ENCODE measurements around the gene PKHD1. TPM values are rescaled to one million over a fixed set of nuclear protein-coding genes. Genes with fewer than 3 reads are reported as not detected.

Gene PKHD1
- total RNA-seq, 1 donor from 2014 or later, result 0.32 TPM

GRCh38 chr6:52055451-52055850 is 32.0 kb downstream of the PKHD1 start:
- Histone ChIP-seq H3K4me3 (no peak overlapping the region), H3K4me1 (no peaks in the 10 kb centered on the region), H3K27ac (no peak overlapping the region), H3K36me3 (no peaks in the 10 kb centered on the region), H3K9me3 (no peaks in the 10 kb centered on the region), H3K27me3 (peaks cover 2% of the 10 kb centered on the region)
- intact Hi-C loops (cut with DNase I), result no loop called here
- no peak for TF ChIP-seq CTCF (IDR thresholded peaks at IDR 0.05)
- DNase-seq (no peak), ATAC-seq (no peak)

- DNase-seq, result no peak
- intact Hi-C loops (cut with DNase I), result no loop called here
- Histone ChIP-seq H3K9me3 (no peaks in the 10 kb centered on the region), H3K4me3 (no peak overlapping the region), H3K36me3 (no peaks in the 10 kb centered on the region), H3K4me1 (no peaks in the 10 kb centered on the region), H3K27ac (no peak overlapping the region), H3K27me3 (peaks cover 10% of the 10 kb centered on the region)
- no peak for ATAC-seq
- no peak for TF ChIP-seq CTCF (IDR thresholded peaks at IDR 0.05)
Observed at GRCh38 chr6:52053038-52053695, 34.2 kb downstream of the PKHD1 start.

GRCh38 chr6:52050051-52050405 is 37.4 kb downstream of the PKHD1 start:
- no peaks in the 10 kb centered on the region for H3K4me1 ChIP-seq
- H3K4me3 ChIP-seq, result no peak overlapping the region
- no peak for TF ChIP-seq CTCF (IDR thresholded peaks at IDR 0.05)
- DNase-seq (no peak), ATAC-seq (no peak)
- no peaks in the 10 kb centered on the region for H3K9me3 ChIP-seq
- intact Hi-C loops (cut with DNase I), result no loop called here
- H3K27ac ChIP-seq, result no peak overlapping the region
- H3K27me3 ChIP-seq, result peaks cover 10% of the 10 kb centered on the region
- H3K36me3 ChIP-seq, result no peaks in the 10 kb centered on the region

- ATAC-seq, result peak; percentile 47
- no peak for DNase-seq
- intact Hi-C loops (cut with DNase I), result no loop called here
Observed at GRCh38 chr6:52049252-52050050, 38.0 kb downstream of the PKHD1 start.

GRCh38 chr6:52046456-52046855 is 41.0 kb downstream of the PKHD1 start:
- TF ChIP-seq CTCF (IDR thresholded peaks at IDR 0.05), result no peak
- intact Hi-C loops (cut with DNase I), result no loop called here
- Histone ChIP-seq H3K4me1 (no peaks in the 10 kb centered on the region), H3K27me3 (peaks cover 10% of the 10 kb centered on the region), H3K36me3 (no peaks in the 10 kb centered on the region), H3K9me3 (no peaks in the 10 kb centered on the region), H3K27ac (no peak overlapping the region), H3K4me3 (no peak overlapping the region)
- DNase-seq (no peak), ATAC-seq (no peak)

More at GRCh38 chr6:52049252-52050050, 38.0 kb downstream of the PKHD1 start:
- no peak overlapping the region for H3K27ac ChIP-seq
- no peaks in the 10 kb centered on the region for H3K36me3 ChIP-seq
- H3K9me3 ChIP-seq, result no peaks in the 10 kb centered on the region
- no peak overlapping the region for H3K4me3 ChIP-seq
- peaks cover 10% of the 10 kb centered on the region for H3K27me3 ChIP-seq
- H3K4me1 ChIP-seq, result no peaks in the 10 kb centered on the region
- TF ChIP-seq CTCF (IDR thresholded peaks at IDR 0.05), result peak; percentile 68
